NCI-H82 treated with DMSO at 0.1 percent for 48 hours (cell line): ENCODE data around the gene FAM167B.

Experiments
- DNase-seq: peaks from one replicate; lab custom pipeline; 2025; ENCODE audit not compliant: unreplicated experiment; lab: John Stamatoyannopoulos, UW

FAM167B gene

DNA sequence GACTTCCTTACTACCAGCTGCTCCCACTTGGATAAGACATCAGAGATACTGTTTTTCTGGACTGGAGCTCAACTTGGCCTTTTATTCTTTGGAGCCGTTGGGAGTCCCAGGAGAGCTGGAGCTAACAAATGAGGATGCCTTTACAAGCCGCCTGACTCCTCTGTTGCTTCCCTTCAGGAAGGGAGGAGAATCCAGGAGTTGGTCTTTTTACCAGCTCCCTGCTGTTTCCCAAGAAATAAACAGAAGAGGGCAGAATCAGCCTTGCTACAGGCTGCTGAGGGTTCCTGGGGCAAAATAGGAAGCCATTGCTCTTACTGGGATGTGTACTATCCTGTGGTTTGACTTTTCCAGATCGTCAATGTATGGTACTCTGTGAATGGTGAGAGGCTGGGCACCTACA, 23.3 kb upstream of the FAM167B start:
- no peak for DNase-seq

DNA sequence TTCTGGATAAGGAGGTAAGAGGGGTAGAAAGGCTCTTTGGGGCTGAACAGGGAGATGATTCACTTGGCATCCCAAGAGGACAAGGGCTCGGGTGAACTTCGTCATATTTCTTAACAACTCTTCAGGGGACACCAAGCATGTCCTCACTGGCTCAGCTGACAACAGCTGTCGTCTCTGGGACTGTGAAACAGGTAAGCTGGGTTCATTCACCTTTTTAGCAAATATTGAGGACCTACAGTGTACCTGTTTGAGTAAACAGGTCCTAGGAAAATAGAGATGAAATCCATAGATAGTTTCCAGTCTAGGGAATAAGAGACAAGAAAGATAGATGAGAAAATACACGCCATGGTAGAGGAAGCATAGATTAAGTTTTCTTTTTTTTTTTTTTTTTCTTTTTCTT, 22.7 kb upstream of the FAM167B start:
- no peak for DNase-seq

DNA sequence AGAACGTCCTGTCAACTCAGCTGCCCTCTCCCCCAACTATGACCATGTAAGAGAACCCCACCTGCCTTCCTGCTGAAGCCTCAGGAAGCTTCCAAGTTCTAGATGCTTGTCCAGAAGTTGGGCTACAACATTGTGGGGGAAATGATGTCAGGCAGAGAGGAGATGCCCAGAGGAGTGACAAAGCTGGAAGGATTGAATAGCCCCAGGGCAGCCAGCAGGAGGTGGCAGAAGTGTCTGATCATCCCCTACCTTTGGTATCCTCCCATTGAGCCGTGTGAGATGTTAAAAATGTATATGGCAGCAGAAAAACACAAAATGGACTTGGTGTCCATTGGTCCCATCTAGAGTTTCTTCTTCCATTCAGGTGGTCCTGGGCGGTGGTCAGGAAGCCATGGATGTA, 18.3 kb upstream of the FAM167B start:
- no peak for DNase-seq

DNA sequence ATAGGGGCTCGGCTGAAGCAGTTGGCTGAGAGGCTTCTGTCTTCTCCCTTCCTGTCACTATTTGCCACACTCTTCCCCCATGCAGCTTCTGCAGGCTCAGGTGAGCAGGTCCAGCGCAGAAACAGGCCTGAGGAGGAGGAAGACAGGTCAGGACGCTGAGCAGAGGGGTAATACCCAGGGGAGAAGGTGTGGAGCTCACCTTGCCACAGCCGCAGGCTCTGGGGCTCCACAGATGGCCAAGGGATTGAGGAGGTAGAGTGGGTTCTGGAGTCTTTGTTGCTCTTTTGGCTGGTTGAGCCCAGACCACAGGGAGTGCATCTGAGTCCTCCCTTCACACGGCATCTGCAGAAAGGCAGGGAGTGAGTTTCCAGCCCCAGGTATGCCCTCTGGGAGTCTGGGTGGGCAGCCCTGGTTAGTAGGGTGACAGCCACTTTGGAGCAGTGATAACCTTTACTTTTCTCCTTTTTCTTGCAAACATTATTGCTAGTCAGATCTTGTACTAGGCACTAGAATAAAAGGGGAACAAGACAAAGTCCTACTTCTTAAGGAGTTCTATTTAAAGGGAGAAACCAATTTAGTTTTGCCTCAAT, 15.1 kb upstream of the FAM167B start:
- no peak for DNase-seq

DNA sequence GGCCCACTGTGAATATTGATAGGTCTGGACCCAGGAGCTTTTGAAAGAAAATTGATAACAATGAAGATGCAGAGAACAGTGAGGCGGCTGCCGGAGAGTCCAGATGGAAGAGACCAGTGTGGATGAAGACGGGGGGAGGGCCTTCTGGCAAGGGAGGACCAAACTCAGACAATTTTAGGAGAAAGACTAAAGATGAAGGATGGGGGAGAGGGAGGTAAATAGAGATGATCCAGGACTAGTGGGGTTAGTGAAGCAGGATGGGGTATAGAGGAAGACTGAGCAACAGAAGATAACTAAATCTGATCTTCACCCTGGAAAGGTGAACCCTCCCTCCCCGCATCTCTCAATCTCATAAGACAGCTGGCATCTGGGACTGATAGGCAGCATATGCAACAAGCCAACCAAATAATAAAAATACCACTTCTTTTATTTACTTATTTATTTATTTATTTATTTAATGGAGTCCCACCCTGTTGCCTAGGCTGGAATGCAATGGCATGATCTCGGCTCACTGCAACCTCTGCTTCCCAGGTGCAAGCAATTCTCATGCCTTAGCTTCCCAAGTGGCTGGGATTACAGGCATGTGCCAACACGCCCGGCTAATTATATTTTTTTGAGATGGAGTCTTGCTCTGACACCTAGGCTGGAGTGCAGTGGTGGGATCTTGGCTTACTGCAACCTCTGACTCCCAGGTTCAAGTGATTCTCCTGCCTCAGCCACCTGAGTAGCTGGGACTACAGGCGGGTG, 14.3 kb upstream of the FAM167B start:
- no peak for DNase-seq

DNA sequence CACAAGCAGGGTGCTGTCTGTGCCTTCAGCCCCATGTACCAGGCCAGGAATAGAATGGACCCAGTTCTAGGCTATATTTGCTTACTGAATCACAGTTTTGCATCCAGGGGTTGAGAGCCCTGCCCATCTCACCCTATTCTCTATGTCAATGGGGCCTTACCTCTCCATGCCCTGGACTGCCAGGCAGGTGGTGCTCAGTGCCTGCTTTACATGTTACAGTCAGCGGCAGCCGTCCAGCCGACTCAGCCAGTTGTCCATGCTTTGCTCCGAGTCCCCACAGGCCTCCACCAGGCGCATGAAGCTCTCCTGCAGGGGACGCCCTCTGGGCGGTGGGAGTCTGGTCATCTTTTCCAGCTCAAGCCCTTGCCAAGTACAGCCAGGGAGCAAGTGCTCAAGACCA, 12.2 kb upstream of the FAM167B start:
- no peak for DNase-seq

DNA sequence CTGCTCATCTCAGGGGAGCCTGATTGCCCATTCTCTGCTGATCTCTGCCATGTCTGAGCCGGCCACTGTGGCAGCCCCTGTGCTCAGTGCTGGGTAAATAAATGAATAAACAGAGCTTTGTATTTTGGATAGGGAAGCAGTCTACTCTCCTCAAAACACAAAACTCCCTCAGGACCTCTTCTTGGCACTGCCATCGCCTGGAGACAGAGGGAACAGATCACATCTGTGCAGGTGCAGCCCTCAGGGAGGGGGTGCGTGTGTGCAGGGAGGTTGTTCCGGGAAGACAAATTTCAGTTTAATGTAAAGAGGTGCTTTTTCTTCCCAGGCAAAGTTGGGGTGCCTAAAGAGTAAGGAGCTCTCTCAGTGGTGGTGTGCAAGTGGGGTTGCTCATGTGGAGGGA, 7.7 kb upstream of the FAM167B start:
- DNase-seq: no peak

DNA sequence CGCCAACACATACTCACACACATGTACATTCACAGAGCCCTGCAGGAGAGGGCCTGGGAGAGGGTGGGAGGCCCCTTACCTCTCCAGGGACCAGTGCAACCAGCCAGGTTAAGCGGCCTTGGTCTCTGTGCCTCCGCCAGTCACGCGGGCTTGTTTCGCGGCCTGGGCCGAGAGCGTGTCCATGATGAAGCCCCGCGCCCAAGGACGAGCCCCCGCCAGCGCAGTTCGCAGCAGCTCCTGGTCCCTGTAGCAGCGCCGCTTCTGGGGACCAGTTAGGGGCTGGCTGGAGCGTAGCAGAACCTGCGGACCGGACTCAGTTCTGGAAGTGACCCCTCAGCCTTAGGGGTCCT, 7.3 kb upstream of the FAM167B start:
- no peak for DNase-seq

DNA sequence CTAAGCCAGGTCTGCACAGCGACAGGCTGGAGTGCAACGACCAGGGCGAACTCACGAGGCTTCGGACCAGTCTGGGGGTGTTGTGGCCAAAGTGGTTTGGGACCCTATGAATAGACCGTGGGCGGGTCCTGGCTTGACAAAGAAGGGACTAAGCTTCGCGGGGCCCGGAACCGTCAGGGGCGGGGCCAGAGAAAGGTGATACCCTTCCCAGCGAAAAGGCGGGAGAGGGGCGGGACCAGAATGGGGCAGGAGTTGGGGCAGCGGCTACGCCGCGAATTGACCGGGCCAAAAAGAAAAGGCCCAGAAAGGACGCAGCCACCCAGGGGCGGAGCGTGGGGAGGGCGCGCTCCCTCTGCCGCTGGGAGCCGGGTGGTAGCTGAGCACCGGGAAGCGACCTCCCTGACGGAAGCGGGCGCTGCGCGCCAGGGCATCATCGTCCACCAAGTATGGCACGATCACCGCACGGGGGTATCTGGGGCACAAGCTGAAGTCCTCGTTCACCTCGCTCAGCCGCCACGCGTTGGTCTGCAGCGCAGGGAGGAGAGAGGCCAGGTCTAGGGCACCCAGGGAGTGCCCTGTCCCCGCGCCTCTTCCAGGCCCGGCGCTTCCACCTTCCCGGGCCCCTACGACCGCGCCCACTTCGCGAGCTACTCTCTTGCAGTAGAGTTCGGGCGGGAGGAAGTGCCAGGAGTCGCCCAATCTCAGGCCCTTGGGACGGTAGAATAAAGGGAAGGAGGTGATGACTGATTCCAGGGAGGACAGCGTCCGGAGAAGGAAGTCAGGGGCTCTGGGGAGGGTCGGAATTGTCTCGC, 6.7 kb upstream of the FAM167B start:
- DNase-seq: no peak

DNA sequence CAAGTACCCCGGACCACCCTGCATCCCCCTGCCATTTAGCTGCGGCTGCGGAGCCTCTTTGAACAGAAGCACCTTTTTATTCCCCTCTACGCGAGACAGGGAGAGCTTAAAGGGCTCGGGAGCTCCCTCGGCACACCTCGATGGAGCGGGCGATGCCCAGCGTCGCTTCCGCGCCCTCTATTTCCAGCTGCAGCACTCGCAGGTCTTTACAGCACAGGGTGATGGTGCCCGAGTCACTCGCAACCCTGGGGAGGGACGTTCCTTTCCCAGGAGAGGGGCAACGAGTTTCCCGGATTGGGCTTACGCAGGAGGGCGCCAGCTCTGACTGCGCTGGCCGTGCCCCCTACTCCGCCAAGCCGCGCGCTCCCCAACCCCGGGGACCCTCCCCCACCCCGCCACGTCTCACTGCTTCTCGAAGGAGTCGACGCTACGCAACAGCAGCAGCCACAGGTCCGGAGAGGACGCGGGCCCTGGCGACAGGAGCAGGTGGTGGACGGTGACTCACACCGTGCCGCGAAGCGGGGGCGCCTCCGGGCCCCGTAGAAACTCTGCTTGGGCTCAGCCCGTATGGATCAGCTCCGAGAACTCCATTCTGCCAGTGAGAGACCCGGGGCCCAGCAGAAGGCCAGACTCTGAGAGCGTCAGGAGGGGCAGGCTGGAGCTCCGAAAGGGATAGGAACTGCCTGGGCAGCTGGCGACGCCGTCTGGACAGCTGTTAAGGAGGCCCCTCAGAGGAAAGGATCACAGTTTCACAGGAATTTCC, 5.8 kb upstream of the FAM167B start:
- no peak for DNase-seq

DNA sequence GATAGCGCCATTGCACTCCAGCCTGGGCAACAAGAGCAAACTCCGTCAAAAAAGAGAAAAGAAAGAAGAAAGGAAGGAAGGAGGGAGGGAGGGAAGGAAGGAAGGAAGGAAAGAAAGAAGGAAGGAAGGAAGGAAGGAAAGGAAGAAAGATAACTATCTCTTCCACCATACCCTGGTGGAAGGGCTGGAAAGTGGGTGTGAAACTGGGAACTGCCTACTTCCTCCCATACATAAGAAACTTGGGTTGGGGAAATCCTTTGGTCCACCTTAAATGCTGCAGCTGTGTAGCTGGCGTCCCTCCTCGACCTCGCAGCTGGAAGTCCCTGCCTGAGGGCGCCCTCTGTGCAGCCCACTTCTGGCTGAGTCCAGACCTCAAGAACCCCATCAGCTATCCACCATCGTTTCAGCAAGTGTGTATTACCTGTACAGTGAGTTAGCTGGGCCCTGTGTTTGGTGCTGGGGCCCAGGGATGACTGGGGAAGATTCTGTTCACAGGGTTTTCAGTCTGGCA, 4.6 kb upstream of the FAM167B start:
- DNase-seq: no peak

DNA sequence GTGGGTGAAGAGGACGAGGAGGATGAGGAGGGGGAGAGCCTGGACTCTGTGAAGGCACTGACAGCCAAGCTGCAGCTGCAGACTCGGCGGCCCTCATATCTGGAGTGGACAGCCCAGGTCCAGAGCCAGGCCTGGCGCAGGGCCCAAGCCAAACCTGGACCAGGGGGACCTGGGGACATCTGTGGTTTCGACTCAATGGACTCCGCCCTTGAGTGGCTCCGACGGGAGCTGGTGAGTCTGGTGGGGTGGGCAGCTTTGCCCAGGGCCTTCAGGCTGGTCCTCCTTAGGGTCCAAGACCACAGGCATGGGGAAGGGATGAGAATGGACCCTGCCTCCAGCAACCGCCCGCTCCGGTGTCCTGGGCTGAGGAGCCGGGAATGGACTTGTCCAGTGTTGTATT, 430 bp downstream of the FAM167B start:
- DNase-seq: no peak

DNA sequence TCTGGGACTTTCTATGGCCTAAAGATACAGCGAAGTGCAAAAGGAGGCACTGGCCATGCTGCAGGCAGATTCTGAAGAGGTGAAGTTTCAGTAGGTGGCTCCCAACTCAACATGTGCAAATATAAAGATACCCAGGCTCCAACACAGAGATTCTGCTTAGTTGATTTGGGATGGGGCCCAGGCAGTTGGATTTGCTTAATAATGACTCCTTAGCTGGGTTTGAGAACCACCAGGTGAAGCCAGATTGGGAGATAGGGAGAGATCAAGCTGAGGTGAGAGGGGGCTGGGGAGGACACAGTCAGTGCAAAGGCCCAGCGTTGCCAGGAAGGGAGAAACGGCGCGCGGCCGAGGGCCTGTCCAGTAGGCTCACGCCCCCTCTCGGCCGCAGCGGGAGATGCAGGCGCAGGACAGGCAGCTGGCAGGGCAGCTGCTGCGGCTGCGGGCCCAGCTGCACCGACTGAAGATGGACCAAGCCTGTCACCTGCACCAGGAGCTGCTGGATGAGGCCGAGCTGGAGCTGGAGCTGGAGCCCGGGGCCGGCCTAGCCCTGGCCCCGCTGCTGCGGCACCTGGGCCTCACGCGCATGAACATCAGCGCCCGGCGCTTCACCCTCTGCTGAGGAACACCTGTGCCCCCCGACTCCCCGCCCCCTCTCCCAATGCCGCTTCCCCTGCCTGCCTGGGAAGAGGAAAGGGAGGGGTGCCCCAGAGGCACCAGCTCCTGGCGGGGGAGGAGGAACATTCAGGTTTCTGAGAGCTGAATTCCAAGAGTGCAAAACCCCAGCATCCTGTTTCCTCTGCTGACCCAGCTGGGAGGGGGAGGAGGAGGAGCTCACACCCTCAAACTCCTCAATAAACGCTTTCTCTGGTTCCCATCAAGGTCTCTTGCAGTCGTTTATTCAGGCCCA, 1.2 kb downstream of the FAM167B start:
- DNase-seq: peak; percentile 43

DNA sequence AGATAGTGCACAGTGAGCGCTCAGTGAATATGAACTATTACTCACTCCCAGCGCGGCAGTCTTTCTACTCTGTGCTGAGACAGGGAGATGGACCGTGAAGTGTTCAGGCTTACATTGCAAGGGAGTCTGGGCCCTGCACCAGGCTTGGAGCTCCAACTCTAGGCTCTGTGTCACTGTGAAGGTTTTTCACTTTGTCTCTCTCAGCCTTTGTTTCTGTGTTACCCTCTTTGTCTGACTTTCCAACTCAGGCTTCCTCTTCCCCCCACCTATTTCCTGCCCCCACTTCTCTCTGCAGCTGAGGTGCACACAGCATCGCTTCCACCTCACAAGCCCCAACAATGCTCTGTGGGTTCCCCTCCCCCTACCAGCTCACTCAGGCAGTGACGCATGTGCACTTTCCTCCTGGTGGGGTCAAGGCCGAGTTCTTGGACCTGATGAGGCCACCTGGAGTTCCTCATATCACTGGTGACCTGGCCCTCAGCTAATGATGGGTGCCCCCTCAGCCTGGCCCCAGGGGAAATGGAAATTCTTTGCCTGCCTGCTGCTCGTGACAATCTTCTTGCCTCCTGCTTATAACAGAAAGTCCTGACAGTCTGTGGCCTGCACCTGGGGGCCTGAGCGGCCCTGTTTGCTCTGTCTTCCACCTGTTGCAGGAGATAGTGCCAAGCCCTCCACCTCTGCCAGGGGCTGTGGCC, 3.0 kb downstream of the FAM167B start:
- DNase-seq: no peak

DNA sequence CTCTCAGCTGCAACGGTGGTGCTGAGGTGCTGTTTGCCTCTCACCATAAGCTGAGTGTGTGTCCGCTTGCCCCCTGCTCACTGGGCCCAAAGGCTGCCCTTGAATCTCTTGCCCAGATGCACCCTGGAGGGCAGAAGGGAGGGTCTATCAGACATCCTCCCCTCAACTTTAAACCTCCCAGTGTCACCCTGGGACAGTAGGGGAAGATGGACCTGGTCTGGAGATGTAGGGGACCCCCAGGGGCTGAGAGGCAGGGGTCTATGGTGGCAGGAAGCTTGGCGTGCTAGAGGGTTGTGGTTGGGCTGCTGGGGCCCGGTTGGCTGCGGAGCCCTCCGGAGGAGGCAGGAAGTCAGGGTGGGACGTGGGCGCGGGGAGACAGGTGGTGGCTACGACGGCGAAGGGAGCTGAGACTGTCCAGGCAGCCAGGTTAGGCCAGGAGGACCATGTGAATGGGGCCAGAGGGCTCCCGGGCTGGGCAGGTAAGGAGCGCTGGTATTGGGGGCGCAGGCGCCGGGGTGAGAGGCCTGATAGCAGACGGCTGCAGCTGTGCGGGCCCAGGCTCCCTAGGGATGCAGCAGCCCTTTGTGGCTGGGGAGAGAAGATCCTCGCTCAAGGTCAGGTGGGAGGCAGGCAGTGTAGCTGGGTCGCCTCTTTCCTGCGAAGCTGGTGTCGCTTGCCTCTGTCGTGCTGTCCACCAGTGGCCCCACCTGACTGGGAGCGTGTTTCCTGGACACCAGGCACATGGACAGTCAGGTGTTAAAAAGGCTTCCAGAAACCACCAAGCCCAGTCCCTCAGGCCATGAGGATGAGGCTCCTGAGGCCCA, 4.1 kb downstream of the FAM167B start, which contains the start of gene LCK:
LCK (plus strand) TSS at position 373 of the 824 bp plus-strand sequence. CDS start 23,065 bp downstream, outside the sequence.
- no peak for DNase-seq

DNA sequence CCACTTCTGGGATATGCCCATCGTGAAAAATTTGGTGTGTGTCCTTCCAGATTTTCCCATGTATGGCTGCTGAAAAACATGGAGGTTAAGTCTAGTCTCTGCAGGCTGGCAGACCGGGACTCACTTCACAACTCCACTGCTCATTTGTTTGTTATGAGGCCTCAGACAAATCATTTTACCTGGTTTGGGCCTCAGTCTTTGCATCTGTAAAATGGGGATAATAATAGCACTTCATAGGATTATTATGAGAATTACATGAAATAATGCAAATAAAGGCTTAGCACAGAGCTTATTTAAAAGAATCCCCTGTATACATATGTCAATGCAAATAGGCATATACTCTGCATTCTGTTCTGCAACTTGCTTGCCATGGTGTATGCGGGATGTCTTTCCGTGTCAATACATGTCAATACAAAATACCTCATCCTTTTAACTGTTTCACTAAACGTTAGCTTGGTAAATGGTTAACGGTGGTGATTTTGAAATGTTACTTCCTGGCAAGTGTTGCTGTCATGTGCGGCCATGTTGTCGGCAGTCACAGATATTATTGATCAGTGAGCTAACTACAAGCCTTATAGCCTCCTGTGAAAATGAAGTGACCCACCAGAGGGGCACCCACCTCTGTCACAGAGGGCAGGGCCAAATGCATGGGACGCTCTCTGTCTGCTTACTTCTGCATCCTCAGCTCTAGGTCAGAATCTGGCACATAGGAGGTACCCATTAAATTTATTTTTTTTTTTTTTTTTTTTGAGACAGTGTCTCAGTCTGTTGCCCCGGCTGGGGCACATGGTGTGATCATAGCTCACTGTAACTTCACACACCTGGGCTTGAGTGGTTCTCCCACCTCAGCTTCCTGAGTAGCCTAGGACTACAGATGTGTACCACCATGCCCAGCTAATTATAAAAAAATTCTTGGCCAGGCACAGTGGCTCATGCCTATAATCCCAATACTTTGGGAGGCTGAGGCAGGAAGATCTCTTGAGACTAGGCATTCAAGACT, 8.3 kb downstream of the FAM167B start:
- no peak for DNase-seq

DNA sequence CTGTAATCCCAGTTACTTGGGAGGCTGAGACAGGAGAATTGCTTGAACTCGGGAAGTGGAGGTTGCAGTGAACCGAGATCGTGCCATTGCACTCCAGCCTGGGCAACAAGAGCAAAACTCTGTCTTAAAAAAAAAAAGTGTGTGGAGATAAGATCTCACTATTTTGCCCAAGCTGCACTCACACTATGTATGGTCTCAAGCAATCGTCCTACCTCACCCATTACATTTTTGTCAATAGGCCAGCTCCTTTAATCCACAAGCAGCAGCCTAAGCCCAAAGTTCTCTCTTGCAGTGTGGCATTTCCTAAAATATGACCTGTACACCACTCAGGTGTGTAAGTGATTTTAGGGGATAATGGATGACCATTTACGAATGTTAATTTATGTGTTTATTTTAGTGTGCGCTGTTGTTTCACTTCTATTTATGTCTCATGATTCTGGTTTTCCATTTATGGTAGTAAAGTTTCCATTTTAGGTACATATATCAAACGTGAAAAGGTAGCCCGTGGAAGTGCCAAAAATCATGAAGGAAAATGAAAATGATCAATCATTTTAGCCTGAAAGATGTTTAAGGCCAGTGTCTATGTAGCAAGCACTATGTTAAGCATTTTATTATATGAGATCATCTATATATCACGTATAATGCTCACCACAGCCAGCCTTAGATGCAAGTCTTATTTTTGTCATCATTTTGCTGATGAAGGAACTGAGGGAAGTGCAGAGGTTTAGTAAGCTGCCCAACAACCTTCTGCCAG, 9.6 kb downstream of the FAM167B start:
- DNase-seq: no peak
